ENCODE measurements around the gene KRCC1. TPM values are rescaled to one million over a fixed set of nuclear protein-coding genes. Genes with fewer than 3 reads are reported as not detected.
A peak's percentile ranks its signal among the peaks of the same experiment; 100 is the strongest.

KRCC1 gene
- total and polyA plus RNA-seq, 9 of the 15 experiments (the other 6 are each of a cell fraction or from before 2014, with no cell fraction given), result 1.9 to 6.0 (median 2.2) TPM

GRCh38 chr2:88016086-88016959, 39.3 kb downstream of the KRCC1 start, which contains the start of gene RNU2-63P (continued):
- TF ChIP-seq MYC (IDR thresholded peaks at IDR 0.05; ENCODE audit: low read depth, low read length), result peak; percentile 42
- TF ChIP-seq MYC (CRISPR knock-in tag; IDR thresholded peaks at IDR 0.05; ENCODE audit: borderline replicate concordance, low read depth), result no peak
- no peak; the same call in none of the 2 replicates for TF ChIP-seq RFX5 (IDR thresholded peaks at IDR 0.05; ENCODE audit: low read depth, low read length)
- 0 out of 2 replicates have a peak, but pooled peaks have one; percentile 19 for TF ChIP-seq MEF2D (tag; conservative IDR thresholded peaks at IDR 0.05; ENCODE audit: low read depth)
- no peak for TF ChIP-seq SAP30 (IDR thresholded peaks at IDR 0.05; ENCODE audit: borderline replicate concordance, insufficient read depth, low read depth, low read length, poor library complexity, severe bottlenecking)
- TF ChIP-seq RB1 (IDR thresholded peaks at IDR 0.05; ENCODE audit: low read depth), result peak; percentile 31; the same call in 1 of the 2 replicates
- TF ChIP-seq TCF7 (IDR thresholded peaks at IDR 0.05; ENCODE audit: borderline replicate concordance), result peak; percentile 60; the same call in 1 of the 2 replicates
- TF ChIP-seq ZNF354B (CRISPR knock-in tag; IDR thresholded peaks at IDR 0.05), result peak; percentile 75
- peak; percentile 39; the same call in 1 of the 2 replicates for TF ChIP-seq ARID1B (IDR thresholded peaks at IDR 0.05)
- 0 out of 2 replicates have a peak, but pooled peaks have one; percentile 33 for TF ChIP-seq GABPA (tag; conservative IDR thresholded peaks at IDR 0.05; ENCODE audit: low read depth)
- TF ChIP-seq, protein P1, sequence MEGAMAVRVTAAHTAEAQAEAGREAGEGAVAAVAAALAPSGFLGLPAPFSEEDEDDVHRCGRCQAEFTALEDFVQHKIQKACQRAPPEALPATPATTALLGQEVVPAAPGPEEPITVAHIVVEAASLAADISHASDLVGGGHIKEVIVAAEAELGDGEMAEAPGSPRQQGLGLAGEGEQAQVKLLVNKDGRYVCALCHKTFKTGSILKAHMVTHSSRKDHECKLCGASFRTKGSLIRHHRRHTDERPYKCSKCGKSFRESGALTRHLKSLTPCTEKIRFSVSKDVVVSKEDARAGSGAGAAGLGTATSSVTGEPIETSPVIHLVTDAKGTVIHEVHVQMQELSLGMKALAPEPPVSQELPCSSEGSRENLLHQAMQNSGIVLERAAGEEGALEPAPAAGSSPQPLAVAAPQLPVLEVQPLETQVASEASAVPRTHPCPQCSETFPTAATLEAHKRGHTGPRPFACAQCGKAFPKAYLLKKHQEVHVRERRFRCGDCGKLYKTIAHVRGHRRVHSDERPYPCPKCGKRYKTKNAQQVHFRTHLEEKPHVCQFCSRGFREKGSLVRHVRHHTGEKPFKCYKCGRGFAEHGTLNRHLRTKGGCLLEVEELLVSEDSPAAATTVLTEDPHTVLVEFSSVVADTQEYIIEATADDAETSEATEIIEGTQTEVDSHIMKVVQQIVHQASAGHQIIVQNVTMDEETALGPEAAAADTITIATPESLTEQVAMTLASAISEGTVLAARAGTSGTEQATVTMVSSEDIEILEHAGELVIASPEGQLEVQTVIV (CRISPR knock-in tag; IDR thresholded peaks at IDR 0.05; ENCODE audit: borderline replicate concordance), result peak; percentile 86
- peak; percentile 75 for TF ChIP-seq SNIP1 (IDR thresholded peaks at IDR 0.05; ENCODE audit: low read depth)
- TF ChIP-seq FUS (optimal IDR thresholded peaks at IDR 0.05; ENCODE audit: low read depth, low read length), result peak; percentile 99
- peak; percentile 95 for TF ChIP-seq RUNX1 (IDR thresholded peaks at IDR 0.05; ENCODE audit: low read depth)
- TF ChIP-seq DLX4 (CRISPR knock-in tag; IDR thresholded peaks at IDR 0.05), result peak; percentile 96
- peak; percentile 97 for TF ChIP-seq ARHGAP35 (IDR thresholded peaks at IDR 0.05; ENCODE audit: partially characterized antibody)
- TF ChIP-seq MITF (IDR thresholded peaks at IDR 0.05), result 0 out of 2 replicates have a peak, but pooled peaks have one; percentile 11
- peak; percentile 76 for TF ChIP-seq DEAF1 (CRISPR knock-in tag; IDR thresholded peaks at IDR 0.05)
- TF ChIP-seq NFATC3 (IDR thresholded peaks at IDR 0.05), result peak; percentile 27; the same call in 1 of the 2 replicates
- no peak for TF ChIP-seq NFYB (IDR thresholded peaks at IDR 0.05; ENCODE audit: extremely low read depth, insufficient read length)
- TF ChIP-seq CHCHD3 (CRISPR knock-in tag; IDR thresholded peaks at IDR 0.05), result peak; percentile 99
- 0 out of 2 replicates have a peak, but pooled peaks have one; percentile 38 for TF ChIP-seq ZNF263 (CRISPR knock-in tag; IDR thresholded peaks at IDR 0.05; ENCODE audit: borderline replicate concordance)
